GM10266 (cell line): ENCODE results near the gene MYO1F.
A peak's percentile ranks its signal among the peaks of the same experiment; 100 is the strongest.

Experiments
- DNase-seq: peaks from one replicate; pipeline ENCODE4 v3.0.0; 2012; ENCODE audit errors: extremely low spot score
- CTCF ChIP-seq: IDR thresholded peaks from 2 replicates; pipeline ENCODE4 v1.5.1; 2012; ENCODE audit warnings: mild to moderate bottlenecking, low read depth; ENCODE audit not compliant: control insufficient read depth, insufficient read depth; ENCODE audit errors: missing control alignments

The MYO1F gene

GRCh38 chr19:8513687-8514504, 63.3 kb downstream of the MYO1F start, which contains the start of gene ZNF414:
ZNF414 (minus strand) TSS chr19:8514167; CDS start chr19:8514046, 121 bp downstream.
- peak; percentile 100 for DNase-seq
- no peak for TF ChIP-seq CTCF

GRCh38 chr19:8513036-8513686, 64.1 kb downstream of the MYO1F start:
- DNase-seq = no peak
- TF ChIP-seq CTCF = no peak

GRCh38 chr19:8512115-8512967, 64.9 kb downstream of the MYO1F start:
- peak; percentile 61 for DNase-seq
- TF ChIP-seq CTCF = no peak

GRCh38 chr19:8511573-8512101, 65.6 kb downstream of the MYO1F start:
- TF ChIP-seq CTCF = no peak
- DNase-seq = no peak

- no peak for TF ChIP-seq CTCF
- DNase-seq = no peak
Measured at GRCh38 chr19:8510589-8511115, 66.6 kb downstream of the MYO1F start.

GRCh38 chr19:8506402-8506957, 70.8 kb downstream of the MYO1F start:
- no peak for DNase-seq
- TF ChIP-seq CTCF = no peak
